ENCODE results near the gene UBD. TPM values are rescaled to one million over a fixed set of nuclear protein-coding genes. Genes with fewer than 3 reads are reported as not detected.

Gene UBD
- total RNA-seq, 2 experiments from 2014 or later = 0.50 to 0.67 TPM

DNA sequence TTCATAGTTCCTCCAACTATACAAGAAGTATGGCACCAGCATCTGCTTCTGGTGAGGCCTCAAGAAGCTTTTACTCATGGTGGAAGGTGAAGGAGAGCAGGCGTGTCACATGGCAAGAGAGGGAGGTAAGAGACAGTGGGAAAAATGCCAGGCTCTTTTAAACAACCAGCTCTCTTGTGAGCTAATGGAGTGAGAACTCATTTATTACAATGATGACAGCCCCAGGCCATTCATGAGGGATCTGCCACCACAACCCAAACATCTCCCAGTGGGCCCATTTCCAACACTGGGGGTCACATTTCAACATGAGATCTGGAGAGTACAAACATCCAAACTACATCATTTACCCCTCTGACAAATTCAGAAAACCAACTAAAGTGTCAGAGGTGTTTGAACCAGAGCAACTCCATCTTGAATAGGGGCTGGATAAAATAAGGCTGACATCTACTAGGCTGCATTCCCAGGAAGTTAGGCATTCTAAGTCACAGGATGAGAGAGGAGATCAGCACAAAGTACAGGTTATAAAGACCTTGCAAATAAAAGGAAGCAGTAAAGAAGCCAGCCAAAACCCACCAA is 2.2 kb upstream of the UBD start:
- TF ChIP-seq, protein P1, sequence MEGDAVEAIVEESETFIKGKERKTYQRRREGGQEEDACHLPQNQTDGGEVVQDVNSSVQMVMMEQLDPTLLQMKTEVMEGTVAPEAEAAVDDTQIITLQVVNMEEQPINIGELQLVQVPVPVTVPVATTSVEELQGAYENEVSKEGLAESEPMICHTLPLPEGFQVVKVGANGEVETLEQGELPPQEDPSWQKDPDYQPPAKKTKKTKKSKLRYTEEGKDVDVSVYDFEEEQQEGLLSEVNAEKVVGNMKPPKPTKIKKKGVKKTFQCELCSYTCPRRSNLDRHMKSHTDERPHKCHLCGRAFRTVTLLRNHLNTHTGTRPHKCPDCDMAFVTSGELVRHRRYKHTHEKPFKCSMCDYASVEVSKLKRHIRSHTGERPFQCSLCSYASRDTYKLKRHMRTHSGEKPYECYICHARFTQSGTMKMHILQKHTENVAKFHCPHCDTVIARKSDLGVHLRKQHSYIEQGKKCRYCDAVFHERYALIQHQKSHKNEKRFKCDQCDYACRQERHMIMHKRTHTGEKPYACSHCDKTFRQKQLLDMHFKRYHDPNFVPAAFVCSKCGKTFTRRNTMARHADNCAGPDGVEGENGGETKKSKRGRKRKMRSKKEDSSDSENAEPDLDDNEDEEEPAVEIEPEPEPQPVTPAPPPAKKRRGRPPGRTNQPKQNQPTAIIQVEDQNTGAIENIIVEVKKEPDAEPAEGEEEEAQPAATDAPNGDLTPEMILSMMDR (IDR thresholded peaks at IDR 0.05) = no peak
- POLR2A ChIA-PET = no interaction called here
- intact Hi-C loops (cut with micrococcal nuclease) = no loop called here
- Mint-ChIP-seq H3K27me3 (peaks cover 51% of the 10 kb centered on the region), H3K4me1 (ENCODE audit: low read depth) (peaks cover 14% of the 10 kb centered on the region), H3K27ac (peak overlapping the region; percentile 43), H3K36me3 (ENCODE audit: low read depth) (no peaks in the 10 kb centered on the region), H3K9me3 (no peaks in the 10 kb centered on the region), H3K4me3 (no peak overlapping the region)
- CTCF ChIA-PET = no interaction called here
- ATAC-seq = no peak
- no peak for DNase-seq

DNA sequence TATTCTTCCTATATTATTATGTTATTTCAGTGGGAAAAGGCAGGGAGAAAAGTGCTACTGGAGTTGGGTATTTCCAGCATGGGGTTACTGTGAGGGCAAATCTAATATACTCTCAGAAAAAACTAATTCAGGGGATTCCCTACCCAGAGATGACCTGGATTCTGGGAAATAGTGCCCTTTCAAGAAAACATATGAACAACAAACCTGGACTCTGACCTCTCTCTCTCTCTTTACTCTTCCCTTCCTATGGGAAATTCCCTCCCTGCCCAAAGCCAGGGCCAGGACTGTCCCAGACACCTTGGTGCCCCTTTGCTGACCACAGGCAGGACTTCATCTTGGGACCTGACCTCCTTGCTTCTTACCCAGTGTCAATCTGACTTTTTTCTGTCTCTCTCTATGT is 1.6 kb upstream of the UBD start:
- H3K27ac Mint-ChIP-seq = peak overlapping the region; percentile 43
- H3K9me3 Mint-ChIP-seq = no peaks in the 10 kb centered on the region
- TF ChIP-seq, protein P1 (IDR thresholded peaks at IDR 0.05) = no peak
- H3K36me3 Mint-ChIP-seq (ENCODE audit: low read depth) = no peaks in the 10 kb centered on the region
- ChIA-PET POLR2A (no interaction called here), CTCF (no interaction called here)
- no peak for ATAC-seq
- no peak for DNase-seq
- peaks cover 14% of the 10 kb centered on the region for H3K4me1 Mint-ChIP-seq (ENCODE audit: low read depth)
- intact Hi-C loops (cut with micrococcal nuclease) = no loop called here
- H3K4me3 Mint-ChIP-seq = no peak overlapping the region
- H3K27me3 Mint-ChIP-seq = peaks cover 53% of the 10 kb centered on the region

DNA sequence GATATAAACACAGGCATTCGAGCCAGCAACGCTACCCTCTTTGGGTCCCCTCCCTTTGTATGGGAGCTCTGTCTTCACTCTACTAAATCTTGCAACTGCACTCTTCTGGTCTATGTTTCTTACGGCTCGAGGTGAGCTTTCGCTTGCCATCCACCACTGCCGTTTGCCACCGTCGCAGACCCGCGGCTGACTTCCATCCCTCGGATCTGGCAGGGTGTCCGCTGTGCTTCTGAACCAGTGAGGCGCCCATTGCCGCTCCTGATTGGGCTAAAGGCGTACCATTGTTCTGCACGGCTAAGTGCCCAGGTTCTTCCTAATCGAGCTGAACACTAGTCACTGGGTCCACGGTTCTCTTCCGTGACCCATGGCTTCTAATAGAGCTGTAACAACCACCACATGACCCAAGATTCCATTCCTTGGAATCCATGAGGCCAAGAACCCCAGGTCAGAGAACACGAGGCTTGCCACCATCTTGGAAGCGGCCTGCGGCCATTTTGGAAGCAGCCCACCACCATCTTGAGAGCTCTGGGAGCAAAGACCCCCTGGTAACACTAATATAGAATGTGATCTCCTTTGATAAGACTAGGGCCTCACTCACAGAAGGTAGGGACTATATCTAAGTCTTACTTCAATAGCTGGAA is 973 bp downstream of the UBD start:
- intact Hi-C loops (cut with micrococcal nuclease) = no loop called here
- Mint-ChIP-seq H3K36me3 (ENCODE audit: low read depth) (no peaks in the 10 kb centered on the region), H3K4me3 (no peak overlapping the region), H3K27me3 (peaks cover 67% of the 10 kb centered on the region), H3K27ac (no peak overlapping the region), H3K9me3 (no peaks in the 10 kb centered on the region), H3K4me1 (ENCODE audit: low read depth) (peaks cover 19% of the 10 kb centered on the region)
- TF ChIP-seq, protein P1 (IDR thresholded peaks at IDR 0.05) = no peak
- ChIA-PET CTCF (interaction anchor here (1.4 kb wide), 1 partner anchor 22 kb away, joined by 3 read pairs; no protein-coding TSS in a partner anchor), POLR2A (no interaction called here)
- no peak for DNase-seq
- ATAC-seq = no peak

DNA sequence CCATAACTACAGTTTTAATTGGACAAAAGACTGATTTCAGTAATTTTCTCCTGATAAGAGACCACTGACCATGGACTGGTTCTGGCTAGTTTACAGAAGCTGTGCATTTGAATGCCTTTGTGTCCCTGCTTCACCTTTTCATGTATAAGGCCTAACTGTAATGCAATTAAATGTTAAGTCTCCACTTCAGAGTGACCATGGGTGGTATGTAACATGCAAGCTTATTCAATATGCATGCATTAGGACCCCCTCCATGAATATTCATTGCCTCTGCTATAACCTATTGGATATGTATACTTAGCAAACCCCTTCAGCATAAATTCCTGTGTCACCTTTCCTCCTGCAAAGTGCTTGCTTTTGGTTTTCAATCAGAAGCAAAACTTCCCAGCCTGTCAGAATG is 2.2 kb downstream of the UBD start:
- ChIA-PET POLR2A (no interaction called here), CTCF (no interaction called here)
- H3K36me3 Mint-ChIP-seq (ENCODE audit: low read depth) = no peaks in the 10 kb centered on the region
- H3K4me3 Mint-ChIP-seq = no peak overlapping the region
- H3K27me3 Mint-ChIP-seq = peaks cover 63% of the 10 kb centered on the region
- DNase-seq = no peak
- H3K4me1 Mint-ChIP-seq (ENCODE audit: low read depth) = peaks cover 23% of the 10 kb centered on the region
- H3K27ac Mint-ChIP-seq = no peak overlapping the region
- intact Hi-C loops (cut with micrococcal nuclease) = no loop called here
- TF ChIP-seq, protein P1 (IDR thresholded peaks at IDR 0.05) = no peak
- ATAC-seq = no peak
- no peaks in the 10 kb centered on the region for H3K9me3 Mint-ChIP-seq

DNA sequence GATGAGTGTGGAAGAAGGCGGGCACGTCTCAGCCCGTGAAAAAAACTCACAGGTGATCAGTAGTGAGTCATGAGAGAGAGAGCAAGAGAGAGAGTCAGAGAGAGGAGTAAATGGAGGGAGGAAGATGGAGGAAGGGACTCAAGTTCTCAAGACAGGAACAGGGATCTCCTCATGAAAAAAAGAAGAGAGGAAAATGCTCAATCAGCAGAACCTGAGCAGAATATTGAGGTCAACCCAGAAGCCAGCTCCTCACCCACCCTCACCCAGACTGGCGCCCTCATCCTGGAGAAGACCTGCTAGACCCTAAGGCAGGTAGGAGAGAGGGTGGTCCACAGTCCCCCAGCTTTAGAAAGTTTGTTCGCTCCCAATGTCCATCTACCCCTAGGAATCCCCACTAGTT is 4.8 kb downstream of the UBD start:
- Mint-ChIP-seq H3K27ac (no peak overlapping the region), H3K9me3 (no peaks in the 10 kb centered on the region), H3K27me3 (peaks cover 52% of the 10 kb centered on the region), H3K4me1 (ENCODE audit: low read depth) (peaks cover 15% of the 10 kb centered on the region), H3K36me3 (ENCODE audit: low read depth) (no peaks in the 10 kb centered on the region), H3K4me3 (no peak overlapping the region)
- ATAC-seq (no peak), DNase-seq (no peak)
- TF ChIP-seq, protein P1 (IDR thresholded peaks at IDR 0.05) = no peak
- POLR2A ChIA-PET = no interaction called here
- CTCF ChIA-PET = interaction anchor here (1.4 kb wide), 1 partner anchor 34 kb away, joined by 3 read pairs; no protein-coding TSS in a partner anchor
- intact Hi-C loops (cut with micrococcal nuclease) = no loop called here

Measured in activated CD8-positive, alpha-beta T cell treated with anti-CD3 and anti-CD28 coated beads for 36 hours (primary cell).